DMS53 treated with DMSO at 0.1 percent for 48 hours (cell line): ENCODE measurements around the gene KPNA6.
"Not testable (repeated sequence)": the region's sequence is repeated elsewhere in the genome, so short reads cannot be mapped to it uniquely, and the experiment has no call there.

Experiments
- DNase-seq: peaks from one replicate; lab custom pipeline; 2025; ENCODE audit not compliant: unreplicated experiment; lab: John Stamatoyannopoulos, UW

KPNA6 gene

GRCh38 chr1:32107742-32108661 is at the start of gene KPNA6:
KPNA6 (plus strand) TSS chr1:32108056; CDS start chr1:32108131, 75 bp downstream.
- peak; percentile 87 for DNase-seq

GRCh38 chr1:32060914-32061313 is 46.9 kb upstream of the KPNA6 start:
- DNase-seq = no peak

- DNase-seq = no peak
These were observed 45.0 kb upstream of the KPNA6 start for GRCh38 chr1:32062867-32063230.

GRCh38 chr1:32063261-32063681 is 44.6 kb upstream of the KPNA6 start:
- peak; percentile 21 for DNase-seq

- not testable (repeated sequence) for DNase-seq
These were observed 42.0 kb upstream of the KPNA6 start for GRCh38 chr1:32065613-32066488.

GRCh38 chr1:32066489-32066873 is 41.4 kb upstream of the KPNA6 start:
- no peak for DNase-seq

- no peak for DNase-seq
These were observed 38.8 kb upstream of the KPNA6 start for GRCh38 chr1:32068957-32069588.

GRCh38 chr1:32071758-32072621 is 35.9 kb upstream of the KPNA6 start:
- DNase-seq = peak; percentile 72

GRCh38 chr1:32072622-32073298 is 35.1 kb upstream of the KPNA6 start, which contains the start of gene TMEM39B:
TMEM39B (plus strand) TSS chr1:32072939; CDS start chr1:32073048, 109 bp downstream.
- DNase-seq = peak; percentile 96

GRCh38 chr1:32073299-32074229 is 34.3 kb upstream of the KPNA6 start:
- DNase-seq = no peak

- no peak for DNase-seq
These were observed 33.0 kb upstream of the KPNA6 start for GRCh38 chr1:32074841-32075240.

GRCh38 chr1:32077451-32077850 is 30.4 kb upstream of the KPNA6 start:
- no peak for DNase-seq

GRCh38 chr1:32082022-32082421 is 25.8 kb upstream of the KPNA6 start:
- no peak for DNase-seq

- not testable (repeated sequence) for DNase-seq
These were observed 21.5 kb upstream of the KPNA6 start for GRCh38 chr1:32086381-32086780.

GRCh38 chr1:32091176-32091575 is 16.7 kb upstream of the KPNA6 start:
- no peak for DNase-seq

GRCh38 chr1:32091591-32091990 is 16.3 kb upstream of the KPNA6 start:
- no peak for DNase-seq

GRCh38 chr1:32094746-32095521 is 12.9 kb upstream of the KPNA6 start:
- peak; percentile 74 for DNase-seq

- DNase-seq = no peak
These were observed 8.4 kb upstream of the KPNA6 start for GRCh38 chr1:32099426-32099825.
